Bronchial epithelial cell (primary cell): Measurements from ENCODE around the gene GRHL1. TPM values are rescaled to one million over a fixed set of nuclear protein-coding genes. Genes with fewer than 3 reads are reported as not detected.
"Not testable (repeated sequence)": the region's sequence is repeated elsewhere in the genome, so short reads cannot be mapped to it uniquely, and the experiment has no call there.

Experiments used
- DNase-seq: peaks from one replicate; pipeline ENCODE4 v3.0.0-alpha.2; 2010; ENCODE audit warnings: low read depth
- FAIRE-seq: peaks from 2 replicates; lab custom pipeline; 2011; peaks lifted over from hg19 to GRCh38; lab: Jason Lieb, UNC
- H3K27me3 ChIP-seq: 2 replicates; pipeline ENCODE4 v1.5.1; 2011; ENCODE audit warnings: low read length; ENCODE audit not compliant: control insufficient read depth, insufficient read depth
- H3K36me3 ChIP-seq: 2 replicates; pipeline ENCODE4 v1.5.1; 2011; ENCODE audit warnings: low read length; ENCODE audit not compliant: control insufficient read depth, insufficient read depth
- H3K4me3 ChIP-seq: 2 replicates; pipeline ENCODE4 v1.5.1; 2011; ENCODE audit warnings: mild to moderate bottlenecking, low read depth, low read length, control low read depth
- CTCF ChIP-seq: IDR thresholded peaks from 2 replicates; pipeline ENCODE4 v1.5.1; 2011; ENCODE audit warnings: mild to moderate bottlenecking, moderate library complexity, low read length, control low read depth, inconsistent platforms; ENCODE audit not compliant: insufficient read depth, severe bottlenecking
- total RNA-seq: library from RNA; depleted of rRNA; stranded (reverse); fragments of >200 nt; gene quantifications from 2 replicates; pipeline ENCODE4 v1.2.1, GENCODE V29; 2014

The GRHL1 gene
- total RNA-seq, 1 donor from 2014 or later: 25.5 TPM

- DNase-seq: peak; percentile 11
- not testable (repeated sequence) for H3K36me3 ChIP-seq, FAIRE-seq, H3K27me3 ChIP-seq, H3K4me3 ChIP-seq
Observed at GRCh38 chr2:10012366-10012962, 61.0 kb downstream of the GRHL1 start.

- no peaks in the 10 kb centered on the region for H3K36me3 ChIP-seq
- H3K4me3 ChIP-seq: no peak overlapping the region
- DNase-seq: no peak
- H3K27me3 ChIP-seq: no peaks in the 10 kb centered on the region
- FAIRE-seq: peak; percentile 98
- no peak for TF ChIP-seq CTCF
Observed at GRCh38 chr2:10012963-10013461, 61.5 kb downstream of the GRHL1 start.

- peak; percentile 91 for FAIRE-seq
- not testable (repeated sequence) for DNase-seq, H3K36me3 ChIP-seq, H3K4me3 ChIP-seq, H3K27me3 ChIP-seq
Observed at GRCh38 chr2:10013651-10014417, 62.3 kb downstream of the GRHL1 start.

GRCh38 chr2:10014418-10015190, 63.1 kb downstream of the GRHL1 start:
- peak; percentile 94 for FAIRE-seq
- no peak overlapping the region for H3K4me3 ChIP-seq
- H3K27me3 ChIP-seq: no peaks in the 10 kb centered on the region
- H3K36me3 ChIP-seq: no peaks in the 10 kb centered on the region
- TF ChIP-seq CTCF: no peak
- peak; percentile 93 for DNase-seq

- not testable (repeated sequence) for DNase-seq, FAIRE-seq, H3K4me3 ChIP-seq, H3K27me3 ChIP-seq, H3K36me3 ChIP-seq
Observed at GRCh38 chr2:10015376-10015989, 64.0 kb downstream of the GRHL1 start.

- DNase-seq: no peak
- Histone ChIP-seq H3K36me3 (no peaks in the 10 kb centered on the region), H3K27me3 (no peaks in the 10 kb centered on the region), H3K4me3 (no peak overlapping the region)
- TF ChIP-seq CTCF: no peak
- FAIRE-seq: no peak
Observed at GRCh38 chr2:10016001-10016801, 64.7 kb downstream of the GRHL1 start.
